GM21576 (cell line): ENCODE data around the gene SOX15.

Source experiments
- ATAC-seq: cut with Tn5 transposase; IDR thresholded peaks from one replicate; pipeline ENCODE4 v1.9.1; 2021; ENCODE audit warnings: mild to moderate bottlenecking, moderate library complexity; ENCODE audit not compliant: unreplicated experiment

Gene SOX15

DNA sequence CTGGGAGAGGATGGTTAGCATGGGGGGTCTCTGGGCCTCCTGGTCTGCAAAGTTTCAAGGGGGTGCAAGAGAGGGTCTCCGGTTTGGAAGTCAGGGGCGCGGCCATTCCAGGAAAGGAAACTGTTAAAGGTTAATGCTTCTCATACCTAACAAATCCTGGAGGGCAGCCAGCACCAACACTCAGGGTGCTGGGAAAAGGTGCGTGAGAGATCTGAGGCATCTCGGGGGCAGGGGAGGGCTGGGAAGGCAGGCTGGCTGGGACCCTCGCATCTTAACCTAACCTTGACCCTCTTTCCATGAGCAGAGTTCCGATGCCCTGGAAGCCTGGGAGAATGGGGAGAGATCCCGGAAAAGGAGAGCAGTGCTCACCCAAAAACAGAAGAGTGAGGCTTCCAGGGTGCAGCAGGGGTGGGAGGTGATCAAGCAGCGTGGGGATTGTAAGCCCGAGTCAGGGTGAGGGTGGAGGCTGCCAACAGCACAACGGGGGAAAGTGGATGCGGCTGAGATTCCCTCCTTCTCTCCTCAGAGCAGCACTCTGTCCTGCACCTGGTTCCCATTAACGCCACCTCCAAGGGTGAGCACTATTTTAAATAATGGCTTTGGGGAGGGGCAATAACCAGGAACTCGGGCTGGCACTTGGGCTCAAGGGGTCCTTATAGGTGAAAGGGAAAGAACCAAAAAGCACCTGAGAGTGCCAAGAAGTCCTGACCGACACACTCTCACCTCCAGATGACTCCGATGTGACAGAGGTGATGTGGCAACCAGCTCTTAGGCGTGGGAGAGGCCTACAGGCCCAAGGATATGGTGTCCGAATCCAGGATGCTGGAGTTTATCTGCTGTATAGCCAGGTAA lies 30.3 kb downstream of the SOX15 start:
- no peak for ATAC-seq

GRCh38 chr17:7558544-7559319 lies 31.2 kb downstream of the SOX15 start, which contains the start of gene TNFSF13:
TNFSF13 (plus strand) TSS chr17:7558750; CDS start chr17:7559040, 290 bp downstream.
- no peak for ATAC-seq

GRCh38 chr17:7557775-7558543 lies 31.9 kb downstream of the SOX15 start:
- no peak for ATAC-seq

DNA sequence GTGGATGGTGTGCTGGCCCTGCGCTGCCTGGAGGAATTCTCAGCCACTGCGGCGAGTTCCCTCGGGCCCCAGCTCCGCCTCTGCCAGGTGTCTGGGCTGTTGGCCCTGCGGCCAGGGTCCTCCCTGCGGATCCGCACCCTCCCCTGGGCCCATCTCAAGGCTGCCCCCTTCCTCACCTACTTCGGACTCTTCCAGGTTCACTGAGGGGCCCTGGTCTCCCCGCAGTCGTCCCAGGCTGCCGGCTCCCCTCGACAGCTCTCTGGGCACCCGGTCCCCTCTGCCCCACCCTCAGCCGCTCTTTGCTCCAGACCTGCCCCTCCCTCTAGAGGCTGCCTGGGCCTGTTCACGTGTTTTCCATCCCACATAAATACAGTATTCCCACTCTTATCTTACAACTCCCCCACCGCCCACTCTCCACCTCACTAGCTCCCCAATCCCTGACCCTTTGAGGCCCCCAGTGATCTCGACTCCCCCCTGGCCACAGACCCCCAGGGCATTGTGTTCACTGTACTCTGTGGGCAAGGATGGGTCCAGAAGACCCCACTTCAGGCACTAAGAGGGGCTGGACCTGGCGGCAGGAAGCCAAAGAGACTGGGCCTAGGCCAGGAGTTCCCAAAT lies 32.6 kb downstream of the SOX15 start:
- no peak for ATAC-seq

DNA sequence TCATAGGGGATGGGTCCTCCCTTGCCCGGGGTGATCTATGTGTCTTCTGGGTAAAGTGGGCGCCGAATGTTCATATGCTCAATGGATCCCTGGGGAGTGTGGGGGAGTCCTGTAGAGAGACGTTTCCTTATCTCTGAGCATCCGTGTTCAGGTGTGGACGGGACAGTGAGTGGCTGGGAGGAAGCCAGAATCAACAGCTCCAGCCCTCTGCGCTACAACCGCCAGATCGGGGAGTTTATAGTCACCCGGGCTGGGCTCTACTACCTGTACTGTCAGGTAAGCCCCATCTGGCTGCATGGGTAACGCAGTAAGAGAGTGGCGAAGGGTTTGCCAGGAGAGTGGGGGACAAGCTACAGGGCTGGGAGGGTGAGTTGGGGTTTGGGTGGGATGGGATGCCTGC lies 33.3 kb downstream of the SOX15 start:
- ATAC-seq, result no peak

DNA sequence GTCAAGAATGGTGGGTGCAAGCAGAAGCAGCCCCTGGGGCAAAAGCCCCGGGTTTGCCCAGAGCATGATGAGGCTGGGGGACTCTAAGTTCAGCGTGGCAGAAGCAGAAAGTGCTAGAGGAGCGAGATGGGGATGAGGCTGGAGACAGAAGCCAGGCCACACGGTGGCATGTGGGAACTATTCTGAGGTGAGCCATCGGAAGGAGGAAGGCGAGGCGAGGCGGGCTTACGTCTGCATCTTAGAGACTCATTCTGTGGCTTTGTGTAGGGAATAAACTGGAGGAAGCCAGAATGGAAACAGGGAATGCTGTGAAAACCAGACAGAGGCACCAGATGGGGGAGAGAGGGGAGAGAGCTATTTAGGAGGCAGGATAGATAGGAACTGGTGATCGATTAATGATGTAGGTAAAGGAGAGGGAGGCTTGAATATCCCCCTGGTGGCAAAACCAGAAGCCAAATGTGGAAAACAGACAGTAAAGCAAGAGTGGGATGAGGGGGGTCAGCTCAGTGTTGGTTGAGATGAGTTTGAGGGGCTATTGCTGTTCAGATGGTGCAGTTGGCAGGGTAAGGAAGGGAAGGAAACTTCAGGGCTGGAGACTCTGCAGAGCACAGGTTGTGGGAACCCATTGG lies 34.5 kb downstream of the SOX15 start:
- ATAC-seq, result no peak

DNA sequence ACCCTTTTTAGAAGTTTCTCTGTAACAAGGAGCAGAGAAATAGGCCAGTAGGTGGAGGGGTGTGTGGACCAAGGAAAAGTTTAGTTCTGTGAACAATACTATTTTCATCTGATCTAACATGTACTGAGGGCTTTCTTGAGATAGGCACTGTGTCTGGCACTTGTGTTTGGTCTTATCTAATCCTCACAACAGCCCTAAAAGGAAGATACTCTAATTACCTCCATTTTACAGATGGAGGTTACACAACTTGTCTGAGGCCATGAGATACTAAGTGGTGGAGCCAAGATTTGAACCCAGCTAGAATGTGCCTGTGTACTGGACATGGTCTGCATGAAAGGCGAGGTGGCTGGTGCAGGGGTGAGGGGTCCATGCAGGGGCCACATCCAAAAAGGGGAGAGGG lies 36.5 kb downstream of the SOX15 start:
- ATAC-seq, result no peak

DNA sequence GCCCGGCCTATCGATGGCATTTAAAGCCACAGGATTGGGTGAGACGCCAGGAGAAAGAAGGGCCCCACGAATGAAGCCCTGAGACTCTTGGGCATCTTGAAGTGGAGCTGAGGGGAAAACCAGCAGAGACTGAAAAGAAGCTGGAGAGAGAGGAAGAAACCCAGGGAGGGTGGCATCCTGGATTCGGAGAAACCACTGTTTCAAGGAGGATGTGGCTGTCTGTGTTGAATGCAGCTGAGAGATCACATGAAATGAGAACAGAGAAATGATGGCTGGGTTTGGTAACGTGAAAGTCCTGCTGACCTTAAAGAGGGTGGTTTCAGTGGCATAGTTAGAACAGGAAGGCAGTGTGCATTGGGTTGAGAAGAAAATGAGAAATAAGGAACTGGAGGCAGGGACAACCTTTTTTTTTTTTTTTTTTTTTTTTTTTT lies 37.3 kb downstream of the SOX15 start:
- ATAC-seq, result no peak

- ATAC-seq, result no peak
Measured at GRCh38 chr17:7551396-7551795, 38.5 kb downstream of the SOX15 start.

- no peak for ATAC-seq
Measured at GRCh38 chr17:7550344-7550743, 39.5 kb downstream of the SOX15 start.

DNA sequence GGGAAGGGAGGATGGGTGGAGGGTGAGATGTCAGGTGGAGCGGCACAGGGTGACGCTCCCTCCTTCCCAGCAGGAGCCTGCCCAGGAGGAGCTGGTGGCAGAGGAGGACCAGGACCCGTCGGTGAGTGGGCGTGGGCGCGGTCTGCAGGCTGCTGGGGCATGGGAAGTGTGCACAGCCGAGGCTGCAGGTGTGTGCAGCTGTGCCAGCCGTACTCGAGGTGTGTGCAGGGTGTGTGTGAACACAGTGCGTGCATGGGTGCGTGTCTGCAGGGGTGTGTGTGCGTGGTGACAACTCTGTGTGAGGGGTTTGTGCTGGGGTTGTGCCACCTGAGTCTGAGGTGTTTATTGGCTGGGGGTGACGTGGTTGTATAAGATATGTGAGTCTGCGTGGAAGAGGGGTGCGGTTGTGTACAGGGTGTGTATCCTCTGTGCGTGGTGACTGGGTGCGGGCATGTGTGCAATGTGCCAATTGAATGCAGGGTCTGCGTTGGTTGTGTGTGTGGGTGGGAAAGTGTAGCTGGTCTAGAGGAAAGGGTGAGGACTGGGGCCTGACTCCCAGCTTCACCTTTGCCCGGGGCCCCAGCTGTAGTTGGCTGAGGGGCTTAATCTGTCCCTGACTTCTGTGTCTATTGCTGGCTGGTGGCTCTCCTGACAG lies 40.4 kb downstream of the SOX15 start:
- no peak for ATAC-seq

GRCh38 chr17:7548585-7549400 lies 41.1 kb downstream of the SOX15 start, which contains the start of gene TNFSF12:
TNFSF12 (plus strand) TSS chr17:7549058; CDS start chr17:7549154, 96 bp downstream.
- no peak for ATAC-seq

GRCh38 chr17:7544911-7545310 lies 45.0 kb downstream of the SOX15 start:
- ATAC-seq, result no peak

- no peak for ATAC-seq
Measured at GRCh38 chr17:7541074-7541621, 48.7 kb downstream of the SOX15 start.

- ATAC-seq, result no peak
Measured at GRCh38 chr17:7538891-7539545, 50.9 kb downstream of the SOX15 start.
